ENCODE data around the gene TCF25. TPM values are rescaled to one million over a fixed set of nuclear protein-coding genes. Genes with fewer than 3 reads are reported as not detected.

The TCF25 gene
- total RNA-seq, 1 experiment from 2014 or later = 345 TPM

DNA sequence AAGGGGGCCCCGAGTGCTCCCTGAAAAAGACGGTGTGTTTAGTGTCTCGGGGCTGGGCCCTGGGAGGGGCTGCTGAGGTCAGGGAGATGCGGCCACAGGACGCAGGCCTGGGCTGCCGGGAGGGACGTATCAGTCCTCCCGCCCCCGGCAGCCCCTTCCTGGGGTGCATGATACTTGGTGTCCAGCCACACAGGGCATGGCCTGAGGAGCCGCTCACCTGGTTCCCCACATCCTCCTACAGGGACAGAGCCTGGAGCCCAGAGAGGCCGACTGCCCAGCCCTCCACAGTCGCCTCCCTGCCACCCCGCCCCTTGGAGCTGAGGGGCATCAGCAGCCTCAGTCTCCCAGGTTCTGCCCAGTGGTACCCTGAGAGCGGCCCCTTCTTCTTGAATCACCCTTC lies 63.1 kb downstream of the TCF25 start:
- Histone ChIP-seq H3K9ac (ENCODE audit: low read length) (no peak overlapping the region), H2AFZ (ENCODE audit: low read depth, low read length, poor library complexity, severe bottlenecking) (no peak overlapping the region), H3K79me2 (ENCODE audit: insufficient read depth, low read length) (peaks cover 12% of the 10 kb centered on the region; the same call in 1 of the 2 replicates), H3K9me2 (ENCODE audit: insufficient read depth) (no peaks in the 10 kb centered on the region), H3K4me1 (ENCODE audit: control insufficient read depth in 1 of 2, insufficient read depth in 2 of 2, low read length in 2 of 2) (peaks cover 0 to 7% of the 10 kb centered on the region in 2 experiments; a peak in 1 of 4 replicates), H3K27me3 (ENCODE audit: insufficient read depth, low read length) (no peaks in the 10 kb centered on the region), H3K9me3 (ENCODE audit: control insufficient read depth in 1 of 2, insufficient read depth in 1 of 2, low read depth in 1 of 2, low read length in 2 of 2) (peaks cover 0 to 5% of the 10 kb centered on the region in 2 experiments; a peak in 1 of 4 replicates), H4K20me1 (ENCODE audit: insufficient read depth) (no peaks in the 10 kb centered on the region), H3K36me3 (ENCODE audit: control insufficient read depth in 1 of 2, insufficient read depth in 2 of 2, low read length in 2 of 2) (peaks cover 35 to 39% of the 10 kb centered on the region in 2 experiments), H3K4me3 (replicated peaks in 1 of 2; ENCODE audit: low read depth in 1 of 2, low read length in 2 of 2) (no peak overlapping the region), H3K4me2 (ENCODE audit: low read length) (no peak overlapping the region), H3K27ac (ENCODE audit: low read depth, low read length) (no peak overlapping the region; the same call in 1 of the 2 replicates)
- RAD21 ChIA-PET (ENCODE audit: low non-redundant PET in 1 of 2, low total read pairs in 2 of 2, uncharacterized antibody in 2 of 2, unreplicated experiment in 2 of 2) = no interaction called here
- no peak for TF ChIP-seq EZH2phosphoT487 (IDR thresholded peaks at IDR 0.05; ENCODE audit: borderline replicate concordance)
- no peak for TF ChIP-seq EGR1 (IDR thresholded peaks at IDR 0.05; ENCODE audit: low read depth)
- peak; percentile 38 for TF ChIP-seq POLR2AphosphoS5 (IDR thresholded peaks at IDR 0.05; ENCODE audit: low read depth, low read length)
- TF ChIP-seq SRF (IDR thresholded peaks at IDR 0.05; ENCODE audit: low read depth) = no peak
- POLR2A ChIA-PET = interaction anchor here (4.4 kb wide), 1 partner anchor 14 kb away, joined by 20 read pairs; the partner anchor contains the start of gene TUBB3
- no TSS peak for BruUV-seq (replicated peaks)
- peak; percentile 37; the same call in 1 of the 2 replicates for ATAC-seq
- intact Hi-C loops (cut with micrococcal nuclease) = no loop called here
- no peak for DNase-seq (ENCODE audit: low read depth, low spot score)
- CTCF ChIA-PET = no interaction called here

GRCh38 chr16:89936981-89937380 lies 63.6 kb downstream of the TCF25 start:
- Histone ChIP-seq H3K9me3 (ENCODE audit: control insufficient read depth in 1 of 2, insufficient read depth in 1 of 2, low read depth in 1 of 2, low read length in 2 of 2) (peaks cover 0 to 5% of the 10 kb centered on the region in 2 experiments; a peak in 1 of 4 replicates), H2AFZ (ENCODE audit: low read depth, low read length, poor library complexity, severe bottlenecking) (no peak overlapping the region), H3K27ac (ENCODE audit: low read depth, low read length) (no peak overlapping the region), H3K27me3 (ENCODE audit: insufficient read depth, low read length) (no peaks in the 10 kb centered on the region), H3K36me3 (ENCODE audit: control insufficient read depth in 1 of 2, insufficient read depth in 2 of 2, low read length in 2 of 2) (peaks cover 30 to 35% of the 10 kb centered on the region in 2 experiments), H3K9ac (ENCODE audit: low read length) (no peak overlapping the region), H3K4me3 (replicated peaks in 1 of 2; ENCODE audit: low read depth in 1 of 2, low read length in 2 of 2) (no peak overlapping the region), H3K9me2 (ENCODE audit: insufficient read depth) (no peaks in the 10 kb centered on the region), H3K4me1 (ENCODE audit: control insufficient read depth in 1 of 2, insufficient read depth in 2 of 2, low read length in 2 of 2) (peaks cover 0 to 7% of the 10 kb centered on the region in 2 experiments; a peak in 1 of 4 replicates), H3K4me2 (ENCODE audit: low read length) (no peak overlapping the region), H4K20me1 (ENCODE audit: insufficient read depth) (no peaks in the 10 kb centered on the region), H3K79me2 (ENCODE audit: insufficient read depth, low read length) (peaks cover 7% of the 10 kb centered on the region; the same call in 1 of the 2 replicates)
- ChIA-PET POLR2A (interaction anchor here (4.4 kb wide), 1 partner anchor 14 kb away, joined by 20 read pairs; the partner anchor contains the start of gene TUBB3), RAD21 (ENCODE audit: low non-redundant PET in 1 of 2, low total read pairs in 2 of 2, uncharacterized antibody in 2 of 2, unreplicated experiment in 2 of 2) (no interaction called here), CTCF (no interaction called here)
- no TSS peak for BruUV-seq (replicated peaks)
- intact Hi-C loops (cut with micrococcal nuclease) = no loop called here
- ATAC-seq = no peak
- DNase-seq (ENCODE audit: low read depth, low spot score) = no peak
- TF ChIP-seq SP1 (IDR thresholded peaks at IDR 0.05; ENCODE audit: low read depth) (no peak), EZH2phosphoT487 (IDR thresholded peaks at IDR 0.05; ENCODE audit: borderline replicate concordance) (no peak), POLR2AphosphoS5 (IDR thresholded peaks at IDR 0.05; ENCODE audit: low read depth, low read length) (no peak), ATF3 (IDR thresholded peaks at IDR 0.05) (no peak), ELF1 (IDR thresholded peaks at IDR 0.05; ENCODE audit: borderline replicate concordance, low read depth) (no peak), CEBPB (IDR thresholded peaks at IDR 0.05; ENCODE audit: low read depth) (no peak), CBX3 (IDR thresholded peaks at IDR 0.05; ENCODE audit: low read depth) (no peak), ZNF274 (IDR thresholded peaks at IDR 0.05; ENCODE audit: low read depth, low read length) (no peak), FOSL1 (IDR thresholded peaks at IDR 0.05; ENCODE audit: low read depth) (no peak), POLR2A (IDR thresholded peaks at IDR 0.05; ENCODE audit: borderline replicate concordance, extremely low read depth, insufficient read depth, insufficient read length) (no peak), ZFX (IDR thresholded peaks at IDR 0.05) (no peak), TCF7L2 (IDR thresholded peaks at IDR 0.05; ENCODE audit: borderline replicate concordance, extremely low read depth, insufficient read depth, insufficient read length) (no peak), EZH2 (IDR thresholded peaks at IDR 0.05) (no peak)
- TF ChIP-seq, protein P1, sequence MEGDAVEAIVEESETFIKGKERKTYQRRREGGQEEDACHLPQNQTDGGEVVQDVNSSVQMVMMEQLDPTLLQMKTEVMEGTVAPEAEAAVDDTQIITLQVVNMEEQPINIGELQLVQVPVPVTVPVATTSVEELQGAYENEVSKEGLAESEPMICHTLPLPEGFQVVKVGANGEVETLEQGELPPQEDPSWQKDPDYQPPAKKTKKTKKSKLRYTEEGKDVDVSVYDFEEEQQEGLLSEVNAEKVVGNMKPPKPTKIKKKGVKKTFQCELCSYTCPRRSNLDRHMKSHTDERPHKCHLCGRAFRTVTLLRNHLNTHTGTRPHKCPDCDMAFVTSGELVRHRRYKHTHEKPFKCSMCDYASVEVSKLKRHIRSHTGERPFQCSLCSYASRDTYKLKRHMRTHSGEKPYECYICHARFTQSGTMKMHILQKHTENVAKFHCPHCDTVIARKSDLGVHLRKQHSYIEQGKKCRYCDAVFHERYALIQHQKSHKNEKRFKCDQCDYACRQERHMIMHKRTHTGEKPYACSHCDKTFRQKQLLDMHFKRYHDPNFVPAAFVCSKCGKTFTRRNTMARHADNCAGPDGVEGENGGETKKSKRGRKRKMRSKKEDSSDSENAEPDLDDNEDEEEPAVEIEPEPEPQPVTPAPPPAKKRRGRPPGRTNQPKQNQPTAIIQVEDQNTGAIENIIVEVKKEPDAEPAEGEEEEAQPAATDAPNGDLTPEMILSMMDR (IDR thresholded peaks at IDR 0.05 in 2 of 3, conservative IDR thresholded peaks at IDR 0.05 in 1 of 3; ENCODE audit: borderline replicate concordance in 1 of 3, insufficient read depth in 1 of 3, low read depth in 2 of 3, low read length in 2 of 3) = no peak
- TF ChIP-seq, protein P2, sequence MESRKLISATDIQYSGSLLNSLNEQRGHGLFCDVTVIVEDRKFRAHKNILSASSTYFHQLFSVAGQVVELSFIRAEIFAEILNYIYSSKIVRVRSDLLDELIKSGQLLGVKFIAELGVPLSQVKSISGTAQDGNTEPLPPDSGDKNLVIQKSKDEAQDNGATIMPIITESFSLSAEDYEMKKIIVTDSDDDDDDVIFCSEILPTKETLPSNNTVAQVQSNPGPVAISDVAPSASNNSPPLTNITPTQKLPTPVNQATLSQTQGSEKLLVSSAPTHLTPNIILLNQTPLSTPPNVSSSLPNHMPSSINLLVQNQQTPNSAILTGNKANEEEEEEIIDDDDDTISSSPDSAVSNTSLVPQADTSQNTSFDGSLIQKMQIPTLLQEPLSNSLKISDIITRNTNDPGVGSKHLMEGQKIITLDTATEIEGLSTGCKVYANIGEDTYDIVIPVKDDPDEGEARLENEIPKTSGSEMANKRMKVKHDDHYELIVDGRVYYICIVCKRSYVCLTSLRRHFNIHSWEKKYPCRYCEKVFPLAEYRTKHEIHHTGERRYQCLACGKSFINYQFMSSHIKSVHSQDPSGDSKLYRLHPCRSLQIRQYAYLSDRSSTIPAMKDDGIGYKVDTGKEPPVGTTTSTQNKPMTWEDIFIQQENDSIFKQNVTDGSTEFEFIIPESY (IDR thresholded peaks at IDR 0.05; ENCODE audit: extremely low read depth, insufficient replicate concordance, low read length) = no peak

Measured in HCT116 (cell line).